Aorta (tissue), 5 donors: ENCODE results near the gene EDIL3. TPM values are rescaled to one million over a fixed set of nuclear protein-coding genes. Genes with fewer than 3 reads are reported as not detected.

Experiments
- ATAC-seq: fragments of 200-7000 bp; cut with Tn5 transposase; one replicate; pipeline ENCODE4 v1.9.1; 2022; ENCODE audit warnings: moderate library complexity; ENCODE audit not compliant: low FRiP score
- DNase-seq, 2 donors: peaks; one replicate each; pipeline ENCODE4 v3.0.0-alpha.2; 2020
- H3K27ac ChIP-seq, 2 donors: one replicate each; pipeline ENCODE4 v1.5.1; 2013; ENCODE audit warnings: low read length in 2 of 2, mild to moderate bottlenecking in 2 of 2, moderate library complexity in 2 of 2, control low read depth in 1 of 2, inconsistent platforms in 1 of 2, low read depth in 1 of 2
- H3K27me3 ChIP-seq, 2 donors: one replicate each; pipeline ENCODE4 v1.6.1; 2013; ENCODE audit warnings: control low read depth in 1 of 2, low read length in 1 of 2, mild to moderate bottlenecking in 1 of 2, moderate library complexity in 1 of 2; ENCODE audit not compliant: insufficient read depth in 2 of 2, control insufficient read depth in 1 of 2
- H3K36me3 ChIP-seq, 2 donors: one replicate each; pipeline ENCODE4 v1.6.1; 2013; ENCODE audit warnings: control low read depth in 1 of 2, low read length in 1 of 2, mild to moderate bottlenecking in 1 of 2; ENCODE audit not compliant: insufficient read depth in 2 of 2, control insufficient read depth in 1 of 2
- H3K4me1 ChIP-seq, 2 donors: one replicate each; pipeline ENCODE4 v1.6.1; 2013; ENCODE audit warnings: low read length in 2 of 2, control low read depth in 1 of 2, mild to moderate bottlenecking in 1 of 2, moderate library complexity in 1 of 2; ENCODE audit not compliant: insufficient read depth in 2 of 2, control insufficient read depth in 1 of 2
- H3K4me3 ChIP-seq, 2 donors: one replicate each; pipeline ENCODE4 v1.5.1; 2013; ENCODE audit warnings: low read length in 2 of 2, control low read depth in 1 of 2, mild to moderate bottlenecking in 1 of 2
- H3K9me3 ChIP-seq: one replicate; pipeline ENCODE4 v1.6.1; 2013; ENCODE audit warnings: mild to moderate bottlenecking, low read length; ENCODE audit not compliant: control insufficient read depth
- WGBS, 2 donors: extraction: QIAGEN DNeasy Blood & Tissue Kit; methylation state at CpG; one replicate each; pipeline ENCODE4 v1.1.7; 2013; 5-methylcytosine and 5-hydroxymethylcytosine counted together
- intact Hi-C, 2 donors: fragments of 100-400 bp; cut with DNase I; formaldehyde crosslinking; loops; one replicate each; pipeline versions ENCODE4 v1.14.2 to v1.15.0; 2022
- polyA plus RNA-seq, 2 donors: library from polyadenylated mRNA; stranded (reverse); fragments of 200-250 nt; gene quantifications; one replicate each; pipeline ENCODE4 v1.2.3, GENCODE V29; 2013
- total RNA-seq, 2 donors: library from RNA; stranded (reverse); fragmentation: NEBNext Ultra II Directional; extraction: Animal tissue kit (Norgen Biotek cat#: 25700); gene quantifications; one replicate each; pipeline ENCODE4 v1.2.1, GENCODE V29; 2021
- donor health status: healthy with polysubstance abuse.
- donor health status: Bipolar disorder and iron deficiency.
- donor health status: DM: no; HTN: no; CAD: no.
- donor health status: DM: no; HTN: no; CAD: no.
- donor health status: DM: yes; HTN: yes; CAD: no.

Gene EDIL3
- total and polyA plus RNA-seq, 4 donors: 50.0 to 205 (median 122) TPM

- no peak overlapping the region for H3K27ac ChIP-seq
- H3K4me1 ChIP-seq: peaks cover 0 to 6% of the 10 kb centered on the region in 2 donors
- DNase-seq: no peak
Observed at GRCh38 chr5:84370176-84370575, 14.5 kb downstream of the EDIL3 start.

GRCh38 chr5:84364043-84364442, 20.6 kb downstream of the EDIL3 start:
- WGBS, 2 donors: 82 to 87% methylated on average over 2 of the region's 2 CpGs
- no peaks in the 10 kb centered on the region for H3K27me3 ChIP-seq
- H3K9me3 ChIP-seq: no peaks in the 10 kb centered on the region
- H3K36me3 ChIP-seq: no peaks in the 10 kb centered on the region
- no peaks in the 10 kb centered on the region for H3K4me1 ChIP-seq
- H3K27ac ChIP-seq: no peak overlapping the region
- ATAC-seq (no peak), DNase-seq (no peak)
- intact Hi-C loops: no loop called here
- H3K4me3 ChIP-seq: no peak overlapping the region

More at GRCh38 chr5:84370176-84370575, 14.5 kb downstream of the EDIL3 start:
- H3K4me3 ChIP-seq: no peak overlapping the region
- 80 to 85% methylated on average over 2 of the region's 2 CpGs for WGBS, 2 donors
- no peaks in the 10 kb centered on the region for H3K9me3 ChIP-seq
- no peaks in the 10 kb centered on the region for H3K36me3 ChIP-seq
- intact Hi-C loops: no loop called here
- no peaks in the 10 kb centered on the region for H3K27me3 ChIP-seq
- ATAC-seq: no peak

GRCh38 chr5:84362061-84362720, 22.5 kb downstream of the EDIL3 start:
- Histone ChIP-seq H3K4me1 (no peaks in the 10 kb centered on the region), H3K36me3 (no peaks in the 10 kb centered on the region), H3K27ac (no peak overlapping the region), H3K27me3 (no peaks in the 10 kb centered on the region), H3K4me3 (no peak overlapping the region), H3K9me3 (no peaks in the 10 kb centered on the region)
- intact Hi-C loops: no loop called here
- ATAC-seq (no peak), DNase-seq (no peak)

- no peak overlapping the region for H3K27ac ChIP-seq
- no peaks in the 10 kb centered on the region for H3K36me3 ChIP-seq
- intact Hi-C loops: no loop called here
- no peak for DNase-seq
- 76 to 79% methylated on average over 2 of the region's 2 CpGs for WGBS, 2 donors
- no peaks in the 10 kb centered on the region for H3K4me1 ChIP-seq
- no peaks in the 10 kb centered on the region for H3K27me3 ChIP-seq
- no peak for ATAC-seq
- no peaks in the 10 kb centered on the region for H3K9me3 ChIP-seq
- H3K4me3 ChIP-seq: no peak overlapping the region
Observed at GRCh38 chr5:84361572-84361971, 23.1 kb downstream of the EDIL3 start.

- no peak overlapping the region for H3K27ac ChIP-seq
- ATAC-seq (no peak), DNase-seq (no peak)
- no peak overlapping the region for H3K4me3 ChIP-seq
- H3K27me3 ChIP-seq: no peaks in the 10 kb centered on the region
- no peaks in the 10 kb centered on the region for H3K9me3 ChIP-seq
- no peaks in the 10 kb centered on the region for H3K36me3 ChIP-seq
- intact Hi-C loops: no loop called here
- no peaks in the 10 kb centered on the region for H3K4me1 ChIP-seq
- 97% methylated on average over 3 of the region's 3 CpGs for WGBS, 2 donors
Observed at GRCh38 chr5:84360056-84360455, 24.6 kb downstream of the EDIL3 start.

- ATAC-seq (no peak), DNase-seq (no peak)
- 89 to 91% methylated on average over 4 of the region's 4 CpGs for WGBS, 2 donors
- Histone ChIP-seq H3K4me1 (no peaks in the 10 kb centered on the region), H3K9me3 (no peaks in the 10 kb centered on the region), H3K4me3 (no peak overlapping the region), H3K27me3 (no peaks in the 10 kb centered on the region), H3K36me3 (no peaks in the 10 kb centered on the region), H3K27ac (no peak overlapping the region)
- intact Hi-C loops: no loop called here
Observed at GRCh38 chr5:84354101-84354500, 30.6 kb downstream of the EDIL3 start.

- no peak for DNase-seq
- Histone ChIP-seq H3K9me3 (no peaks in the 10 kb centered on the region), H3K4me3 (no peak overlapping the region), H3K27me3 (no peaks in the 10 kb centered on the region), H3K27ac (no peak overlapping the region), H3K4me1 (no peaks in the 10 kb centered on the region), H3K36me3 (no peaks in the 10 kb centered on the region)
- ATAC-seq: no peak
- WGBS, 2 donors: 82 to 91% methylated on average over 1 of the region's 1 CpG
- intact Hi-C loops: no loop called here
Observed at GRCh38 chr5:84344788-84345187, 39.9 kb downstream of the EDIL3 start.

GRCh38 chr5:84343171-84343570, 41.5 kb downstream of the EDIL3 start:
- Histone ChIP-seq H3K27me3 (no peaks in the 10 kb centered on the region), H3K9me3 (no peaks in the 10 kb centered on the region), H3K27ac (no peak overlapping the region), H3K36me3 (no peaks in the 10 kb centered on the region), H3K4me1 (no peaks in the 10 kb centered on the region), H3K4me3 (no peak overlapping the region)
- no peak for ATAC-seq
- no peak for DNase-seq
- intact Hi-C loops: no loop called here

GRCh38 chr5:84332106-84332505, 52.6 kb downstream of the EDIL3 start:
- DNase-seq: no peak
- WGBS, 2 donors: 53 to 57% methylated on average over 5 of the region's 5 CpGs
- Histone ChIP-seq H3K4me3 (no peak overlapping the region), H3K36me3 (no peaks in the 10 kb centered on the region), H3K4me1 (peaks cover 0 to 3% of the 10 kb centered on the region in 2 donors), H3K27me3 (no peaks in the 10 kb centered on the region), H3K27ac (no peak overlapping the region), H3K9me3 (no peaks in the 10 kb centered on the region)
- ATAC-seq: no peak
- intact Hi-C loops: no loop called here
